HG03439 (cell line): Measurements from ENCODE around the gene L3MBTL1.

ENCODE experiments used
- ATAC-seq: cut with Tn5 transposase; IDR thresholded peaks from one replicate; pipeline ENCODE4 v1.9.1; 2021; ENCODE audit warnings: mild to moderate bottlenecking, moderate library complexity; ENCODE audit not compliant: unreplicated experiment

L3MBTL1 gene

DNA sequence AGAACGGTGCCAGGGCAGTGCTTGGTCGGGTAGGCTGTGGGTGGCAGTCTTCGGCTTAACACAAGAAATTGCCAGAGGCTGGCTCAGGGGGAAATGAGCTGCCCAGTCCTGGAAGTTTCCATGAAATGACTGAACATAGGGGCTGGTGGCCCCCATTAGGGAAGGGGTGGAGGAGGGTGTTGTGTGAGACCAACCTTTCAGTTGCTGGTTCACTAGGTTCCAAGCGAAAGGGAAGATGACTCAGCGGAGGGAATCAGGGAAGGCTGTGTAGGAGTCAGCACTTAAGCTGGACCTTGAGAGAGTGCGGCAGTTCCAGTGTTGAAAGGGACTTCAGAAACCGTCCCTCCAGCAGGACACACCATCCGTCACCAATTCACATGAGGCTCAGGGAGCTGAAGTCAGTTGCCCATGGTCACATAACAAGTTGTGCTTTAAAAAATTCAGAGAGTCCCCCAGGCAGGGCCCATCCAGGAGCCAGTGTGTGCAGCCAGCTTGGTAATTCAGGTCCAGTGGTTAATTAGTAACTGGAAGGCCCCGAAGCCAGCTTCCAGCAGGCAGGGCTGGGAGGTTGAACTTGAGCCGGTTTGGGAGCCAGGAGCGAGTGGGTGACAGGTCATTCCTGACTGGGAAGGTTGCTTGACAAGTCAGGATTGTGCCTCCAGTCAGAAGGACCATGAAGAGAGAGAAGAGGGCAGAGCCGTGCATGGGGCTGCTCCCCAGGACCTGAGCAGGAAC, 51.1 kb downstream of the L3MBTL1 start, which contains the start of gene SGK2:
Gene SGK2 (plus strand): TSS at position 616 of the 735 bp plus-strand sequence. CDS start 7,469 bp downstream, outside the sequence.
- ATAC-seq = no peak

DNA sequence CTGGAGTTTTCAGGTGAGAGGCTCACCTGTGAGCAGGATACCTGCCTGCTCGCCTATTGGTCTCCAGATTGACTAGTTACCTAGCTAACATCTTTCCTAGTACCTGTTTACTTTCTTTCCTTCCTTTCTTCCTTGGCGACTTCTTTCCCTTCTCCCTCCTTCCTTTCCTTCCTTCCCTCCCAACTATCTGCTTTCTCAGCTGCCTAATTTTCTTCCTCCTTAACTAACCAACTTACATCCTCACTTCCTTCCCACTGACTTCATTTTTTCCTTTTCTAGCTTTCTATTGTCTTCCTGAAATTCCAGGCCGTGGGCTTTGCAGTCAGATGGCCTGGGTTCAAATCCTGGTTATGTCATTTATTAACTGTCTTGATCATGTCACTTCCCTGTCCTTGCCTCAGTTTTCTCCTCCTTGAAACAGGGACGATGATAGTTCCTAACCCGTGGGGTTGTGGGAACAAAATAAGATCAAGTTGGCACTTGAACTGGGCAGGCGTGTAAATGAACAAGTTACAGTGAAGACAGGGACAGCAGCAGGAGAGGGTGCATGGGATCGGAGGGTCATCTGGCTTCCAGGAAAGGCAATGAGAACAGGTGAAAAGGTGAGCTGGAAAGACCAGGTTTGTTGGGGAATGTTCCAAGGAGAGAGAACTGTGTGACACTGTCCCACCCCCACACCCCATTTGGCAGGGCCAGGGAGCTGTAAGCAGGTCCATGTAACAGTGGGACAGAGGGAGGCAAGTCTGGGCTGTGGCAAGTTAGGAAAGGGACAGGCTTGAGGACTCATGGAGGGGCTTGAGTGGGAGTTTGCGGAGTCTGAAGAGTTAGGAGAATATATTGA, 51.9 kb downstream of the L3MBTL1 start:
- ATAC-seq = no peak

DNA sequence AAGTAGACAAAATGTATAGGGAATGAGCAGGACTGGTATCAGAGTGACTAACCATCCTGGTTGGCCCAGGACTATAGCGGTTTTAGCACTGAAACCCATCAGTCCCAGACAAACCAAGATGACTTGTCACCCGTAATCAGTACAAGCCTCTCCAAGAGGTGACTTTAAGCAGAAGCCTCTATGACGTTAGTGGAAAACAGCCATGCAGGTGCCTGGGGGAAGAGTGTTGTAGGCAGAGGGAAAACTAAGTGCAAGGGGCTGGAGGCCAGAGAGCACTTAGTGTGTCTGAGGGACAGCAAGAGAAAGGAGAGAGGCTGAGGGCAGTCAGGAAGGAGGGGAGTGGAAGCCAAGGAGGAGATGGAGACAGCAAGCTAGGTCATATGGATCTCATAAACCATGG, 53.5 kb downstream of the L3MBTL1 start:
- no peak for ATAC-seq

DNA sequence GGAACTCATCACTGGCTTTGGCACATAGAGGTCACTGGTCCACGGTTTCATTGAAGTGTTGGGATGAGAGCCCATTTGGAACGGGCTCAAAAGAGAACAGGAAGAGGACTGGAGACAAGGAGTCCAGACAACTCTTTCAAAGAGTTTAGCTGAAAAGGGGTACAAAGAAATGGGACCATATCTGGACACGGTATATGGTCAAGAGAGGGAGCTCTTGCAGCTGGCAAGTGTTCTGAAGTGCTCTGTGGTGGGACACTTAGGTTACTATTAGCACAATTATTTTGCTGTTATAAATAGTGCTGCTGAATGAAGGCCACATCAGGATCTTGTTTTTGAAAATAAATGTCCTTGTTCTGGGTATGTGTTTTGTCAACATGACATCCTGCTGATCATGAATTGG, 55.9 kb downstream of the L3MBTL1 start:
- ATAC-seq = no peak

DNA sequence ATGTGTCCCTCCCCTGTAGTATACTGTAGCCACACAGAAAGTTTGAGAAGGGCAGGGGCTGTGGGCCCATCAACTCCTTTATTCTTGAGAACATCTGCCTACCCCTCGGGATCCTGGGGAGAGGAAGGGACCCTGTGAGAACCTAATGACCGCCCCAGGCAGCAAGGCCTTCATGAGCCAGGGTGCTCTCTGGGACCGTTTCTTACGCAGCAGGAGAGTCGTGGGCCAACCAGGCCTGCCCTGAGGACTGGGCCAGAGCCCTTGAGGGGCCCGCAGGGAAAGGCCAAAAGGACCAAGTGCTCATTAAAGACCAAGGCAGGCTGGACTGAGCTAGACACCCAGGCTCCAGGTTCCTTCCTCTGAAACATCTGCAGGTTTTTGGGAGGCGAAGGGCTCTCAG, 56.5 kb downstream of the L3MBTL1 start:
- ATAC-seq = no peak

DNA sequence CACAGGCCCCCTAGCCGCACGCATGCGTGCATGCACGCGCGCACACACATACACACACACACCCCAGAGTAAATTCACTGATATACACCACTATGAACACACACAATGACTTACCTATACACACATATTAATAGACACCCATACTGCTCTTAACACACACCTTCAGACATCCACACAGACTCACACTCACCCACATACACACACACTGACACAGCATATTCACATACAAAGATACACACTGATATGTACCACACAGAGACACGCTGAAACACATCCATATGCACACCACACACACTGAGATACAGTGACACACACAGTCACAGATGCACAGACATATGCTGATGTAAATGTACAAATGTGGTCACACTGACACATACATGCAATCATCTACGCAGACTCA, 57.0 kb downstream of the L3MBTL1 start:
- no peak for ATAC-seq

DNA sequence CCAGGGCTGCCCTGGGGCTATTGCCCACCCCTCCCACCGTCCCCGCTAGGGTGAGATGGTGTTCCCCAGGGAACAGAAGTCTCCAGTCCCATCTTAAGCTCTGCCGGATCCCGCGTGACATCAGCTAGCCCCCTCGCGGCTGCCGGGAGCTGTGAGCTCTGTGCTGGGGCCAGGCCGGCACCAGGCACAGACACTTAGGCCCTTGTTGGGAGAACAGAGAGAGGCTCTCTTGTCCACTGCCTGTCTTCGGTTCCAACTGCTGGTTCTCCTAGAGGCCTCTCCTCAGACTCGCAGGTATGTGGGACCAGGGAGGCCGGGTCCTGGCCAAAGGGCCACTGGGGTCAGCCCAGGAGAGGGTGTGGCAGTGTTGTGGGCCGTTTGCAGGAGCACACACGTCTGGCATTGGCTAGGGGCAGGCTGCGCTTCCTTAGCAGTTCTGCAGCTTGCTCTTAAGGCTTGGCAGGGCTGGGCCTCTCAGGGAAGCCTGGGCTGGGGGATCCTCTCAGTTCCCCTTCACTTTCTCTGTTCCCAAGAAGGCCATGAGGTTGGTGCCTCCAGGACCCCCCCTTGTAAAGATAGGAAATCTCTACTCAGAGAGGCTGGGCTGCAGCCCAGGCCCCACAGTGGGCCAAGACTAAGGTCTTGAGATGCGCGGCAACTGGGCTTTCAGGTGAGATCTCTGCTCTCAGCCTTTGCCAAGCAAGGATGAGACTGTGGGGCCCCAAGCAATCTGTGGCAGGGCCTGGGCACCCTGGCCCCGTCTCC, 57.7 kb downstream of the L3MBTL1 start:
- no peak for ATAC-seq

DNA sequence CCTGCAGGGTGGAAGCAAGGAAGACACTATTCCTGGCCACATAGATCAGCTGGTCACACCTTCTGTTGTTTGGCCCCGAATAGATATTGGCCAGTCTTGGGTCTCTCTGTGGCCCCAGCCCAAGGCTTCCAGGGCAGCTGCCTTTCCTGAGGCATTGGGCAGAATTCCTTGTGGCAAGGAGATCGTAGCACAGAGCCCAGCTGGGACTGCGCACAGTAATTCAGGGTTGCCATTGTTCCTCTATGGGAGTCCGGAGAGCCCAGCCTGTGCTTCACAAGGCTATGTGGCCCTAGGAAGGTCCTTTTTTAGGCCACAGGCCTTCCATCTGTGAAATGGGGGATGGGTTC, 58.2 kb downstream of the L3MBTL1 start:
- ATAC-seq = no peak

DNA sequence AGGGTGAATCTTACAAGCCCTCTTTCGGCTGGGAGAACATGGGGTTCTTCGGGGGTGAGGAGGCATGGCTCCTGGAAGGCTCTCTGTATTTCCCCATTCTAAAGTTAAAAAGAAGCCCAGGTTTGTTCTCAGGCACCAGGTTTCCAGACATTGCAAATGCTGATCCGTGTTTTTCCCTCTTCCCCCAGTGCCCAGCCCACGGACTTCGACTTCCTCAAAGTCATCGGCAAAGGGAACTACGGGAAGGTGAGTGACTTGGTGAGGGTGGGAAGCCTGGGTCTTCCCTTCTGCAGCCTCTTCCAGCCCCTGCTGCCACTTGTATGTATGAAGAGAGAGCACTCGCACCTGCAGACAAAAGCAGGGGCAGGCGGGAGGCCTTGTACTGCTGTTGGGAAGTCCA, 60.0 kb downstream of the L3MBTL1 start:
- ATAC-seq = no peak

DNA sequence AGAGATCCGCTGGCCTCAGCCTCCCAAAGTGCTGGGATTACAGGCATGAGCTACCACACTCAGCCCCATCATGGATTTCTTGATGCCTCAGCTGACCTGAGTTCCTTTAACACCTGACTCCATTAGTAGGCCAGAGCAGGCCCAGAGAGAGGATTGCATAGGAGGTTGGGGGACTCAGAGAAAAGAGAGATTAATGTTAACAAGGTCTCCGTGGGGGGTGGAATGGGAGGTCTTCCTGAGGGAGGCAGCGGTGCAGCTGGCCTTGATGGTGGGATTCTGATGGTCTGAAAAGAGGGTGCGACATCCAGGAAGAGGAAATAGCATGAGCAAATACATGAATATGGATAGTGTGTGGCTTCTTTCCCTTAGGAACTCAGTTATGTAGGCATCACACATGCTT, 61.2 kb downstream of the L3MBTL1 start:
- no peak for ATAC-seq

DNA sequence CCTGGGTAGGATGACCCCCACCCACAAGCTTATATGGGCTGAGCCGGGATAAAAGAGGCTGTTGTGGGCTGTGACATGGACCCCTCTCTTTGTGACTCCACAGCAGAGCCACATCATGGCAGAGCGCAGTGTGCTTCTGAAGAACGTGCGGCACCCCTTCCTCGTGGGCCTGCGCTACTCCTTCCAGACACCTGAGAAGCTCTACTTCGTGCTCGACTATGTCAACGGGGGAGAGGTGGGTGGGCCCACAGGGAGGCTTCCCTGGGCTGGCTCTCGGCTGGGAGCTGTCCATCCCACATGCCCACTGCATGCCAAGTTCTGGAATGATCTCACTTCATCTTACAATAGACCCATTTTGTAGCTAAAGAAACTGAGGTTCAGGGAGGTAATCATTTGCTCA, 61.8 kb downstream of the L3MBTL1 start:
- ATAC-seq = no peak

DNA sequence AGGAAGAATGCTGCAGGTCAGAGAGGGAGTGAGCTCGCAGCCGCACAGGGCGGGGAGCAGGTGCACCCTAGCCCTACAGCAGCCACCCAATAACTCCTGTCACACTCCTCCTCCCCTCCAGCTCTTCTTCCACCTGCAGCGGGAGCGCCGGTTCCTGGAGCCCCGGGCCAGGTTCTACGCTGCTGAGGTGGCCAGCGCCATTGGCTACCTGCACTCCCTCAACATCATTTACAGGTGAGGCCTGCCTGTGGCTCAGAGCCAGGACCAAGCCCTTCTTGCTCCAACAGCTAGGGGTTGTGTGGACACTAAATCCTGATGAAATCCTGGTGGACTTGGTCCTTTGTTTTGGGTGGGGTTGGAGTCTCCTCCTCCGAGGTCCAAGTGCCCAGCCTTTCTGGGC, 63.0 kb downstream of the L3MBTL1 start:
- no peak for ATAC-seq

DNA sequence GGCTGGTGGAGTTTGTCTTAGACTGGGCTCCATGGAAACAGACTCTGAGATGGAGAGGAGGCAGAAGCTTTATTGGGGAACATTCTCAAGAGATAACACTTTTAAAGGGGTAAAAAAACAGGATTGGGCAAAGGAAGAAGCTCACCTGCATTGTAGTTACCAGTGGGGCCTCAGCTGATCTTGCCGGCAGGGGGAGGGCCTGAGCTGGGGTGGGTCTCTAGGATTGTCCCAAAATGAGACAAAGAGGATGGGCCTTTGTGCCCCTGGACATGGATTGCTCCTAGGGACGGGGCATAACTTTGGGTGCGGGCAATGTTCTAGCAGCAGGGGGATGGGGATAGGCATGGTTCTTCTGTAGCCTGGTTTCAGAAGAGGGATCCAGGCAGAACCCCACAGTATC, 63.8 kb downstream of the L3MBTL1 start:
- ATAC-seq = no peak

DNA sequence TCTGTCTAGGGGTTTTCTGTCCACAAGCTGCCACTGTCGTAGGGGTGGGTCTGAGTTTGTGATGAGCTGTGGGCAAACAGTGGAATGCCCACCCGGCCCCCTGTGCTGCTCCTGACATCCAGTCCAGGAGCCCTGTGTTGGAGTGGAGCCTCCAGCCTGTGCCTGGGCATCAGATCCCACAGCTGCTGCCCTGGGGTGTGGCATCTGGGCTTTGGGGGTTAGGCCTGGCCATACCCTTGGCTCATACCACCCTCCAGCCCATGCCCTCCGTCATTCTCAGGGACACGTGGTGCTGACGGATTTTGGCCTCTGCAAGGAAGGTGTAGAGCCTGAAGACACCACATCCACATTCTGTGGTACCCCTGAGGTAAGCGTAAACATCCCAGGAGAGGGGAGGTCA, 64.3 kb downstream of the L3MBTL1 start:
- no peak for ATAC-seq

DNA sequence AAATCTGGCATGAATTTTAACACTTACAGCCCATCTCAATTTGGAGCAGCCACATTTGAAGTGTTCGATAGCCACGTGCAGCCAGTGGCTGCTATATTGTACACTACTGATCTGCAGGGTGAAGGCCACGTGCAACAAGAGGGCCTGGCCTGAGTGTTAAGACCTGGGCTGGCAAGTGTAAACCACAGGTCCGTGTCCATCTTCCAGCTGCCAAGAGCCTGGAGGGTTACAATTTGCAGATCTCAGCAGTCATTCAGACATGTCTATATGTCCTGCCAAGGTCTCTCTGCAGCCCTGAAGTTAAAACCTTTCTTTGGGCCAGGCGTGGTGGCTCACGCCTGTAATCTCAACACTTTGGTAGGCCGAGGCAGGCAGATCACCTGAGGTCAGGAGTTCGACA, 65.4 kb downstream of the L3MBTL1 start:
- no peak for ATAC-seq

DNA sequence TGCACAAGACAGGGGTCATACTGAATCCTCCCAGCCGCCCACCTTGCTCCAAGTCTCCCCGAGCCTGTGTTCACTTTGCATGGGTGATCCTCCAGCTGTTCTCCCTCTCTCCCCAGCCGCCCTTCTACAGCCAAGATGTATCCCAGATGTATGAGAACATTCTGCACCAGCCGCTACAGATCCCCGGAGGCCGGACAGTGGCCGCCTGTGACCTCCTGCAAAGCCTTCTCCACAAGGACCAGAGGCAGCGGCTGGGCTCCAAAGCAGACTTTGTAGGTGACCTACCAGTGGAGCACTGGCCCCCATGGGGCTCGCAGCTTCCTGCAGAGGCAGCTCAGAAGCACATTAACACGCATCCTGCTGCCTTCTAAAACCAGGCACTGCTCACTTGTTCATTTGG, 68.6 kb downstream of the L3MBTL1 start:
- ATAC-seq = no peak

DNA sequence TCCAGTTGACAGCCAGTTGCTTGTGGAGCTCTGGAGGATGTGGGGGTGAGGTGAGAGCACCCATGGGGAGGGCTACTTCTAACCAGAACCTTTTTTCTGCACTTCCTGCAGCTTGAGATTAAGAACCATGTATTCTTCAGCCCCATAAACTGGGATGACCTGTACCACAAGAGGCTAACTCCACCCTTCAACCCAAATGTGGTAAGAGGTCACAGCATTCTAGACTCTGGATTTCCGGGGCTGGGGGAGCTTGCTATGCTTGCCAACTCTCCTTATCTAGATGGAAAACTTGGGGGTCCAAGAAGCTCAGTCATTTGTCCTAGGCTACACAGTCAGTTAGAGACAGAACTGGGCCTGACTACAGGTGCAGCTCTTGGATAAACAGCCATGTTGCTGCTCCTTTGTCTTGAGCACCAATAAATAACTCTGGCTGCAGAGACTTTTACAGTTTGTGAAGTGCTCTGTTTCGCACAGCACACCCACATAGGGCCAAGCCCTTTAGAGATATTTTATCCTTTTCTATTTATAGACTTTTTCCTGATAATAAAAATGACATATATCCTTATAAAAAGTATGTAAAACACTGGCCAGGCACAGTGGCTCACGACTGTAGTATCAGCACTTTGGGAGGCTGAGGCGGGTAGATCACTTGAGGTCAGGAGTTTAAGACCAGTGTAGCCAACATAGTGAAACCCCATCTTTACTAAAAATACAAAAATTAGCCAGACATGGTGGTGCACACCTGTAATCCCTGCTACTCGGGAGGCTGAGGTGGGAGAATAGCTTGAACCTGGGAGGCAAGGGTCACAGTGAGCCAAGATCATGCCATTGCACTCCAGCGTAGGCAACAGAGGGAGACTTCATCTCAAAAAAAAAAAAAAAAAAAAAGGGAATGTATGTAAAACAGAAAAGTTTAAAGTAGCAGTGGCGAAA, 72.6 kb downstream of the L3MBTL1 start:
- ATAC-seq = no peak

DNA sequence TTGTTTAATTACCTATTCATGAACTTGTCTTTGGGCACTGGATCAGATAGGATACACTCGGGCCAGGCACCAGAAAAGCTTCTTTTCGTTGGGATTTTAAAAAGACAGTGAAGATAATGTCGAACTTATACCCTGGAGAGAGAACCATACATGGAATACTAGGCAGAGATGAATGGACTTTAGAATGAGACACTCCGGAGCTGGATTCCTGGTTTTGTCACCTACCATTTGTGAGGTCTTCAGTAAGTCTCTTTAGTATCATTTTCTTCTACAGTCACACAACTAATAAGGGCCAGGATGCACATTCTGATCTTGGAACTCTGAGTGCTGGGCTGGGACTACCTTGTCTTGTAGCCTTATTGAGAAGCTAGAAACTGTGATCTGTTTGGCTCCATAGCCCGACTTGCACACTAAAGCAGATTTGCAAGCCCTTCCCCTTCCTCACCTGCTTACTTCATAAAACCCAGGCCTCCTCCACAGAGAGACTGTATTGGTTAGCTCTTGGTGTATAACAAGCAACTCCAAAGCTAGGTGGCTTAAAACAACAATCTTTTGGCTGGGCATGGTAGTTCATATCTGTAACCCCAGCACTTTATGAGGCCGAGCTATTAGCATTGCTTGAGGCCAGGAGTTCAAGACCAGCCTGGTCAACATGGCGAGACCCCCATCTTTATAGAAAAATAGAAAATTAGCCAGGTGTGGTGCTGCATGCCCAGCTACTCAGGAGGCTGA, 75.8 kb downstream of the L3MBTL1 start:
- no peak for ATAC-seq

DNA sequence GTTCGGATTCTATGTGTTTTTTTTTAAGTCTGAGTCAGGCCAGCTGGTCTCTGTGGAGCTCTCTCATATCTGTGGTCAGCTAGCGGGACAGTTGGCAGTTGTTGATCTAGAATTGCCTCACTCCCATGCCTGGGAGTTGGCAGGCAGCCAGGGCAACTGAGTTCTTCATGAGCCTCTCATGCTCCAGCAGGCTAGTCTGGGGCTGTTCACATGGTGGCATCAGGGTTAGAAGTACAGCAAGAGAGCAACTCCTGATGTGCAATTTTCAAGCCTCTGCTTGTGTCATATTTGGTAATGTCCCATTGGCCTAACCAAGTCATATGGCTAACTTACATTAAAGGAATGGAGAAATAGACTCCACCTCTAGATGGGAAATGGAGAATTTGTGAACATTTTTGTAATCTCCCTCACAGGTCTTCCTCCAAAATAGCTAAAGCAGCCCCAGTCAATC, 76.5 kb downstream of the L3MBTL1 start:
- ATAC-seq = no peak
